ENCODE results near the gene TRIM37.
"Not testable (repeated sequence)": the region's sequence is repeated elsewhere in the genome, so short reads cannot be mapped to it uniquely, and the experiment has no call there.

TRIM37 gene

DNA sequence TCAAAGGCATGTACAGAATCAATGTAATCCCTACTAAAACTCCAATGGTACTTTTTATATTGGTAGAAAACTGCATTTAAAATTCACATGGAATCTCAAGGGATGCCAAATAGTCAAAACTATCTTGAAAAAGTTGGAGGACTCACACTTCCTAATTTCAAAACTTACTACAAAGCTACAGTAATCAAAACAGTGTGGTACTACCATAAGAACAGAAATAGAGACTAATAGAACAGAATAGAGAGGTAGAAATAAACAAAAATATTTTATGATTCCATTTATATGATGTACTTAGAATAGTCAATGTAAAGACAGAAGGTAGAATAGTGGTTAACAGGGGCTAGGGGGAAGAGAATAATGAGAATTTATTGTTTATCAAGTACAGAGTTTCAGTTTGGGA lies 8.8 kb downstream of the TRIM37 start:
- intact Hi-C loops (cut with DNase I; ENCODE audit: low total_unique reads) = no loop called here
- Histone ChIP-seq H3K36me3 (peaks cover 10 to 19% (median 13%) of the 10 kb centered on the region in 3 donors), H3K9me3 (no peaks in the 10 kb centered on the region), H3K4me1 (peaks cover 0 to 22% (median 8%) of the 10 kb centered on the region in 4 donors), H3K27ac (no peak overlapping the region), H3K27me3 (no peaks in the 10 kb centered on the region), H3K4me3 (no peak overlapping the region)
- no peak for DNase-seq
- no peak for TF ChIP-seq CTCF (IDR thresholded peaks at IDR 0.05)

DNA sequence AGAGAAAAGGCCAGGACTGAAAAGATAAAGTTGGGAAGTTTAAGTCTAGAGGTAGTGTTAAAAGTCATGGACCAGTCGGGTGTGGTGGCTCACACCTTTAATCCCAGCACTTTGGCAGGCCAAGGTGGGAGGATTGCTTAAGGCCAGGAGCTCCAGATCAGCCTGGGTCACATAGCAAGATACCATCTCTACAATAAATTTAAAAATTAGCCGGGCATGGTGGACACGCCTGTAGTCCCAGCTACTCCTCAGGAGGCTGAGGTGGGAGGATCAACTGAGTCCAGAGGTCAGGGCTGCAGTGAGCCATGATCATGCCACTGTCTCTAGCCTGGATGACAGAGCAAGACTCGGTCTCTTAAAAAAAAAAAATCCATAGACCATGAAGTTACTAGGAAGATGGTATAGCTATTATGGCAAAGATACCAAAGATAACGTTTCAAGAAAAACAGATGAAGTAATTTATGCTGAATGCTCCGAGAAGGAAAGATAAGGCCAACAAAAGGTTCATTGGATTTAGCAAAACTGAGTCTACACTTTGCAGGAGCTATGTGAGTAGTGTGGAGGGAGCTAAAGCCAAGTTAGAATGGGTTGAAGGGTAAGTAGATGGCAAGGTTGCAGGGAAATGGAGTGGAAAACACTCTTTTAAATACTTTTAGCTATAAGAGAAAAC lies 11.7 kb downstream of the TRIM37 start:
- no peak overlapping the region for H3K4me3 ChIP-seq
- peaks cover 0 to 25% (median 8%) of the 10 kb centered on the region in 4 donors for H3K4me1 ChIP-seq
- DNase-seq = no peak
- peaks cover 6 to 19% (median 11%) of the 10 kb centered on the region in 3 donors for H3K36me3 ChIP-seq
- no peaks in the 10 kb centered on the region for H3K9me3 ChIP-seq
- peak overlapping the region in 1 of 2 donors; percentile 55 for H3K27ac ChIP-seq
- H3K27me3 ChIP-seq = no peaks in the 10 kb centered on the region
- TF ChIP-seq CTCF (IDR thresholded peaks at IDR 0.05) = no peak
- intact Hi-C loops (cut with DNase I; ENCODE audit: low total_unique reads) = no loop called here

DNA sequence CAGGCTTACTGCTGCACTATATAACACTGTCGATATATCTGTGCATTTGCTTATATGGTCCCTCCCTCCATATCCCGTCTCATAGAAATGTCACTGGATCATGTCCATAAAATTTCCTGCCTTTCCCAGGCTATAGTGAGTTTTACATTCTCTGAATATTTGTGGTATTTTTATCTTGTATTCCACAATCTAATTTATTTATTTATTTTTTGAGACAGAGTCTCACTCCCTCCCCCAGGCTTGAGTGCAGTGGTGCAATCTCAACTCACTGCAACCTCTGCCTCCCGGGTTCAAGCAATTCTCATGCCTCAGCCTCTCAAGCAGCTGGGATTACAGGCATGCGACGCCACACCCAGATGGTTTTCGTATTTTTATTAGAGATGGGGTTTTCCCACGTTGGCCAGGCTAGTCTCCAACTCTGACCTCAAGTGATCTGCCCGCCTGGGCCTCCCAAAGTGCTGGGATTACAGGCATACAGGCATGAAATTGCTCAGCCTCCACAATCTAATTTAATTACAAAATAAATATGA lies 12.9 kb downstream of the TRIM37 start:
- peaks cover 0 to 25% (median 8%) of the 10 kb centered on the region in 4 donors for H3K4me1 ChIP-seq
- H3K36me3 ChIP-seq = peaks cover 12 to 21% (median 16%) of the 10 kb centered on the region in 3 donors
- no peaks in the 10 kb centered on the region for H3K27me3 ChIP-seq
- no peaks in the 10 kb centered on the region for H3K9me3 ChIP-seq
- H3K27ac ChIP-seq = peak overlapping the region; percentile 55 to 67
- H3K4me3 ChIP-seq = peak overlapping the region; percentile 23 to 28
- peak; percentile 46 to 75 for DNase-seq
- intact Hi-C loops (cut with DNase I; ENCODE audit: low total_unique reads) = no loop called here
- TF ChIP-seq CTCF (IDR thresholded peaks at IDR 0.05) = no peak

- Histone ChIP-seq H3K36me3 (peaks cover 17 to 26% (median 21%) of the 10 kb centered on the region in 3 donors), H3K27ac (peak overlapping the region; percentile 55 to 67), H3K4me1 (peaks cover 0 to 25% (median 8%) of the 10 kb centered on the region in 4 donors), H3K27me3 (no peaks in the 10 kb centered on the region), H3K4me3 (peak overlapping the region; percentile 23 to 28), H3K9me3 (no peaks in the 10 kb centered on the region)
- intact Hi-C loops (cut with DNase I; ENCODE audit: low total_unique reads) = no loop called here
- TF ChIP-seq CTCF (IDR thresholded peaks at IDR 0.05) = no peak
- DNase-seq = no peak
Observed at GRCh38 chr17:59093145-59093701, 13.5 kb downstream of the TRIM37 start.

GRCh38 chr17:59090593-59090992 lies 16.1 kb downstream of the TRIM37 start:
- DNase-seq; H3K27ac ChIP-seq; intact Hi-C loops (cut with DNase I; ENCODE audit: low total_unique reads); H3K4me3 ChIP-seq; H3K9me3 ChIP-seq; H3K27me3 ChIP-seq: not testable (repeated sequence)
- Histone ChIP-seq H3K36me3 (peaks cover 27 to 44% (median 28%) of the 10 kb centered on the region in 3 donors), H3K4me1 (peaks cover 0 to 25% (median 8%) of the 10 kb centered on the region in 4 donors)

- no peak for TF ChIP-seq CTCF (IDR thresholded peaks at IDR 0.05)
- H3K9me3 ChIP-seq = no peaks in the 10 kb centered on the region
- H3K27ac ChIP-seq = no peak overlapping the region
- H3K36me3 ChIP-seq = peaks cover 32 to 55% (median 34%) of the 10 kb centered on the region in 3 donors
- no peaks in the 10 kb centered on the region for H3K4me1 ChIP-seq
- H3K27me3 ChIP-seq = no peaks in the 10 kb centered on the region
- no peak for DNase-seq
- intact Hi-C loops (cut with DNase I; ENCODE audit: low total_unique reads) = no loop called here
- H3K4me3 ChIP-seq = no peak overlapping the region
Observed at GRCh38 chr17:59084154-59084553, 22.5 kb downstream of the TRIM37 start.
